Measurements from ENCODE around the gene PKN3. TPM values are rescaled to one million over a fixed set of nuclear protein-coding genes. Genes with fewer than 3 reads are reported as not detected.

The PKN3 gene
- total and polyA plus RNA-seq, 9 of the 15 experiments (the other 6 are each of a cell fraction or from before 2014, with no cell fraction given) = 0.82 to 49.2 (median 19.7) TPM

- TF ChIP-seq JUNB (CRISPR knock-in tag; conservative IDR thresholded peaks at IDR 0.05) (peak; percentile 69), NEUROD1 (IDR thresholded peaks at IDR 0.05; ENCODE audit: borderline replicate concordance, low read depth, low read length, partially characterized antibody) (peak; percentile 23), MAFG (tag; conservative IDR thresholded peaks at IDR 0.05) (0 out of 2 replicates have a peak, but pooled peaks have one; percentile 15), SMAD4 (CRISPR knock-in tag; conservative IDR thresholded peaks at IDR 0.05) (peak; percentile 65), CBFB (CRISPR knock-in tag; IDR thresholded peaks at IDR 0.05) (0 out of 2 replicates have a peak, but pooled peaks have one; percentile 18), ZEB2 (IDR thresholded peaks at IDR 0.05) (peak; percentile 86; the same call in 1 of the 2 replicates), CXXC5 (CRISPR knock-in tag; IDR thresholded peaks at IDR 0.05) (peak; percentile 42), RCOR1 (IDR thresholded peaks at IDR 0.05; ENCODE audit: borderline replicate concordance in 1 of 2, low read depth in 2 of 2, low read length in 2 of 2) (peak in 1 of 2 experiments; percentile 52; a peak in 1 of 4 replicates), HDAC1 (IDR thresholded peaks at IDR 0.05) (peak in 1 of 2 experiments; percentile 88; a peak in 2 of 4 replicates), ZNF12 (CRISPR knock-in tag; IDR thresholded peaks at IDR 0.05) (0 out of 2 replicates have a peak, but pooled peaks have one; percentile 22), FOXK2 (conservative IDR thresholded peaks at IDR 0.05 in 1 of 2, IDR thresholded peaks at IDR 0.05 in 1 of 2; ENCODE audit: low read depth in 2 of 2) (0 out of 4 replicates have a peak, but pooled peaks of 1 of the 2 experiments have one; percentile 31), ARID1B (IDR thresholded peaks at IDR 0.05) (peak; percentile 90)
- TF ChIP-seq, protein P1, sequence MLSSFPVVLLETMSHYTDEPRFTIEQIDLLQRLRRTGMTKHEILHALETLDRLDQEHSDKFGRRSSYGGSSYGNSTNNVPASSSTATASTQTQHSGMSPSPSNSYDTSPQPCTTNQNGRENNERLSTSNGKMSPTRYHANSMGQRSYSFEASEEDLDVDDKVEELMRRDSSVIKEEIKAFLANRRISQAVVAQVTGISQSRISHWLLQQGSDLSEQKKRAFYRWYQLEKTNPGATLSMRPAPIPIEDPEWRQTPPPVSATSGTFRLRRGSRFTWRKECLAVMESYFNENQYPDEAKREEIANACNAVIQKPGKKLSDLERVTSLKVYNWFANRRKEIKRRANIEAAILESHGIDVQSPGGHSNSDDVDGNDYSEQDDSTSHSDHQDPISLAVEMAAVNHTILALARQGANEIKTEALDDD (IDR thresholded peaks at IDR 0.05) = peak; percentile 28; the same call in 1 of the 2 replicates
- TF ChIP-seq, protein P2, sequence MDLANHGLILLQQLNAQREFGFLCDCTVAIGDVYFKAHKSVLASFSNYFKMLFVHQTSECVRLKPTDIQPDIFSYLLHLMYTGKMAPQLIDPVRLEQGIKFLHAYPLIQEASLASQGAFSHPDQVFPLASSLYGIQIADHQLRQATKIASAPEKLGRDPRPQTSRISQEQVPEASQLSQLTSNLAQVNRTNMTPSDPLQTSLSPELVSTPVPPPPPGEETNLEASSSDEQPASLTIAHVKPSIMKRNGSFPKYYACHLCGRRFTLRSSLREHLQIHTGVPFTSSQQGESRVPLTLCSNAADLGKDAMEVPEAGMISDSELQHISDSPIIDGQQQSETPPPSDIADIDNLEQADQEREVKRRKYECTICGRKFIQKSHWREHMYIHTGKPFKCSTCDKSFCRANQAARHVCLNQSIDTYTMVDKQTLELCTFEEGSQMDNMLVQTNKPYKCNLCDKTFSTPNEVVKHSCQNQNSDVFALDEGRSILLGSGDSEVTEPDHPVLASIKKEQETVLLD (IDR thresholded peaks at IDR 0.05) = peak; percentile 80
These were observed 35.8 kb upstream of the PKN3 start (continued) for GRCh38 chr9:128666481-128666941.

Measured in K562 (cell line).